ENCODE measurements around the gene RAET1G. TPM values are rescaled to one million over a fixed set of nuclear protein-coding genes. Genes with fewer than 3 reads are reported as not detected.

The RAET1G gene
- total and polyA plus RNA-seq, 9 of the 15 experiments (the other 6 are each of a cell fraction or from before 2014, with no cell fraction given), result 0.11 TPM; not detected in 8

DNA sequence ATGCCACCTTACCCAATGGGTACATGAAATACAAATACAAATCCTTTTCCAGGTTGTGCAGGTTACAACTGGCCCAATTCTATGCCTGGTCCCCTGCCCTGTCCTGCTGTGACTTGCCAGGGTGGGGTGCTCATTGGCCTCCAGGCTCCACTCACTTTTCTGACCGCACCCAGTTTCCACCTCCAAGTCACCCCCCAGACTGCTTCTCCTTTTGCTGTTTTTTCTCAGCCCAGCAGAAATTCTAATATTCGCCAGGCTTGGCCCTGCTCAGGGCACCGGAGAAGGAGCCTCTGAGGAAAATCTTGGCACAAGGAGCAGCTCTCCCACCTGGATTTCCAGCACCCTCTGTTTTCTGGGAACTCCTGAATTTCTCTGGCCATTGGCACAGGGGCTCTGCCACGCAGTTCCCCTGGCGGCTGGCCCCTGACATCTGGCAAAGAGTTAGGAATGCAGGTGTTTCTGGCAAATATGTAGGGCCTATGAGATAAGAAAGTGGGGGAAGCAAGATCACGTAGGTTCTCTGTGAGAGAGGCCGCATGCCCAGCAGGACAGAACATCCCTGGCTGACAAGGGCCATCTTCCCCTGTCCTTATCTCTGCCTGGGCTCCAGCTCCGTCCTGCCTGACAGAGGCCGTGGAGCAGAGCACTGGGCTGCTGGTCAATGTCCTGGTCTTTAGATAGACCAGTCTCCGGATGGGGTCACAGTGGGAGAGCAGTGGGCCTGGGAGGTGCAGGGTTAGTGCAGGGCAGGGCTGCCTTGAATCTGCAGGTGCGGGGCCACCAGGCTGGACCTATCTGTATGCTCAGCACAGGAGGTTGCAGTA is 22.1 kb downstream of the RAET1G start (continued):
- TF ChIP-seq, protein P1, sequence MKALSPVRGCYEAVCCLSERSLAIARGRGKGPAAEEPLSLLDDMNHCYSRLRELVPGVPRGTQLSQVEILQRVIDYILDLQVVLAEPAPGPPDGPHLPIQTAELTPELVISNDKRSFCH (CRISPR knock-in tag; IDR thresholded peaks at IDR 0.05), result no peak
- TF ChIP-seq, protein P1 (tag; IDR thresholded peaks at IDR 0.05), result no peak

DNA sequence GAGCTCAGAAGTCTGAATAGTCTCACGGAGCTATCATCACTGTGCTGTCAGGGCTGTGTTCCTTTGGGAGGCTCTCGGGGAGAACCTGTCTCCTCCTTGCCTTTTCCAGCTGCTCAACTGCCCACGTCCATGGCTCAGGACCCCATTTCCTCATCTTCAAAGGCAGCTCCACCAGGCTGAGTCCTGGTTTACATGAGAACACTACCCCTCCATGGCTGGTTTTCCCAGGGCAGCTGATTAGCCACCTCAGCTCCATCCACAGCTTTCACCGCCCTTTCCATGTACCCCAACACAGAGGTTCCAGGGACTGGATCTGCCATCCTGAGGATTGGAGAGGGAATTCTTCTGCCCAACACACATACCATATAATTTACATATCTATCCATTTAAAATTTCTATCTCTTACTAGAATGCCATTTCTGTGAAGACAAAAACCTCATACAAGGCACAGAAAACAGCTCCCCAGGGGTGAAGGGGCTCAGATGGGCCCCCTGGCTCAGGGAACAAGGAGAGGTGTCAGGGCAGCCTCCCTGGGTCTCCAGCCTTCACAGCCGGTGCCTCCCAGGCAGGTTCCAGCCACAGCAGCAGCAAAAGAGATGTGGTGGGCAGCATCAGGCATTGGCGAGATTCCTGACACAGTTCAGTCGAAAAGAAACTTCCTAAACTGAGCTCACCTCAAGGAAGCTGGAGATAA is 22.8 kb downstream of the RAET1G start:
- H3K27me3 ChIP-seq (ENCODE audit: control insufficient read depth in 2 of 2, insufficient read depth in 2 of 2, low read length in 2 of 2), result peaks cover 47 to 83% of the 10 kb centered on the region in 2 experiments
- DNase-seq (ENCODE audit: extremely low read depth in 1 of 4, low spot score in 3 of 4), result no peak
- intact Hi-C loops (cut with micrococcal nuclease) (no loop called here), in situ Hi-C loops (cut with MboI) (loop anchor here (25.0 kb wide), 1 partner anchor 863 kb away; no protein-coding TSS in a partner anchor)
- ChIA-PET CTCF (ENCODE audit: low intra/inter-chr PET ratio) (no interaction called here), POLR2A (interaction anchor here (0.6 to 1.2 kb wide), 4 partner anchors 11 to 16 kb away, joined by 3 to 6 read pairs (median 4); no protein-coding TSS in a partner anchor)
- H3K4me2 ChIP-seq (ENCODE audit: insufficient read depth, low read length), result no peak overlapping the region
- H3K9me3 ChIP-seq (replicated peaks; ENCODE audit: control insufficient read depth, insufficient read depth, low read depth, low read length), result no peaks in the 10 kb centered on the region
- TF ChIP-seq HMG20B (CRISPR knock-in tag; IDR thresholded peaks at IDR 0.05), result no peak
- TF ChIP-seq ZBTB9 (CRISPR knock-in tag; IDR thresholded peaks at IDR 0.05), result no peak
- no peak for TF ChIP-seq ESRRA (IDR thresholded peaks at IDR 0.05; ENCODE audit: borderline replicate concordance, low read depth)
- H4K20me1 ChIP-seq (replicated peaks; ENCODE audit: control insufficient read depth, insufficient read depth, low read length), result no peaks in the 10 kb centered on the region
- H3K27ac ChIP-seq (ENCODE audit: extremely low read depth, low read depth, low read length), result no peak overlapping the region
- no peak overlapping the region for H2AFZ ChIP-seq (ENCODE audit: low read depth, low read length)
- WGBS (ENCODE audit: insufficient coverage, low coverage, missing lambda C conversion rate), result 3% methylated on average over 7 of the region's 7 CpGs
- no peak for ATAC-seq
- no peaks in the 10 kb centered on the region for H3K36me3 ChIP-seq (ENCODE audit: control insufficient read depth, insufficient read depth, low read length)
- no peak overlapping the region for H3K9ac ChIP-seq (ENCODE audit: insufficient read depth in 1 of 2, low read depth in 2 of 2, low read length in 2 of 2)
- no peaks in the 10 kb centered on the region for H3K9me1 ChIP-seq (ENCODE audit: control insufficient read depth, insufficient read depth, low read length)
- H3K4me3 ChIP-seq, result no peak overlapping the region
- peaks cover 0 to under 1% of the 10 kb centered on the region in 2 experiments; a peak in 1 of 5 replicates for H3K4me1 ChIP-seq (replicated peaks in 1 of 2; ENCODE audit: control insufficient read depth in 2 of 2, insufficient read depth in 2 of 2, low read length in 2 of 2)
- no TSS peak for BruUV-seq (replicated peaks)
- H3K79me2 ChIP-seq (ENCODE audit: control insufficient read depth, insufficient read depth, low read length), result no peaks in the 10 kb centered on the region
- FAIRE-seq, result no peak
